Heart left ventricle (tissue), 16 donors: ENCODE data around the gene GNAI2. TPM values are rescaled to one million over a fixed set of nuclear protein-coding genes. Genes with fewer than 3 reads are reported as not detected.

ENCODE experiments used
- ATAC-seq, 4 donors: fragments of 200-7000 bp; cut with Tn5 transposase; one replicate each; pipeline ENCODE4 v1.9.1; 2020 to 2022; ENCODE audit warnings: moderate library complexity in 4 of 4, mild to moderate bottlenecking in 3 of 4, moderate number of reproducible peaks in 1 of 4
- DNase-seq, 5 donors: peaks; one replicate each; pipeline ENCODE4 v3.0.0-alpha.2; 2020
- H3K27ac ChIP-seq, 12 donors: fragments of 200-600 bp; sonication (generic) in 4 of 12; one replicate each; pipeline versions ENCODE4 v1.5.0 to v1.8.0; 2016 to 2022; ENCODE audit warnings: mild to moderate bottlenecking in 2 of 12
- H3K27me3 ChIP-seq, 9 donors: fragments of 200-600 bp; sonication (generic) in 2 of 9; one replicate each; pipeline versions ENCODE4 v1.5.1 to v1.8.0; 2016 to 2022; ENCODE audit warnings: mild to moderate bottlenecking in 3 of 9
- H3K36me3 ChIP-seq, 9 donors: fragments of 200-600 bp; sonication (generic) in 2 of 9; one replicate each; pipeline versions ENCODE4 v1.5.0 to v1.8.0; 2018 to 2022; ENCODE audit warnings: mild to moderate bottlenecking in 2 of 9
- H3K4me1 ChIP-seq, 12 donors: fragments of 200-600 bp; sonication (generic) in 4 of 12; one replicate each; pipeline versions ENCODE4 v1.5.0 to v1.8.0; 2016 to 2022; ENCODE audit warnings: mild to moderate bottlenecking in 3 of 12
- H3K4me3 ChIP-seq, 12 donors: fragments of 200-600 bp; sonication (generic) in 4 of 12; one replicate each; pipeline versions ENCODE4 v1.5.0 to v1.8.0; 2017 to 2022; ENCODE audit warnings: mild to moderate bottlenecking in 9 of 12, moderate library complexity in 4 of 12
- H3K9me3 ChIP-seq, 12 donors: fragments of 200-600 bp; sonication (generic) in 4 of 12; one replicate each; pipeline versions ENCODE4 v1.5.0 to v1.8.0; 2016 to 2022; ENCODE audit warnings: mild to moderate bottlenecking in 1 of 12
- CTCF ChIP-seq, 12 donors: fragments of 200-600 bp; sonication (generic) in 4 of 12; IDR thresholded peaks; one replicate each; pipeline versions ENCODE4 v1.5.0 to v1.8.0; 2018 to 2022; ENCODE audit warnings: antibody characterized with exemption in 12 of 12, mild to moderate bottlenecking in 5 of 12
- POLR2A ChIP-seq, 2 donors: fragments of 450-650 bp; IDR thresholded peaks; one replicate each; pipeline ENCODE4 v1.6.1; 2017; ENCODE audit warnings: antibody characterized with exemption in 2 of 2, mild to moderate bottlenecking in 2 of 2, moderate library complexity in 2 of 2
- WGBS, 4 donors: extraction: QIAGEN DNeasy Blood & Tissue Kit in 2 of 4; methylation state at CpG; one replicate each; pipeline versions ENCODE4 v1.1.5 to v1.1.7; 2013 to 2018; 5-methylcytosine and 5-hydroxymethylcytosine counted together
- intact Hi-C, 10 donors: fragments of 100-400 bp; cut with DNase I; formaldehyde crosslinking; loops; one replicate each; pipeline versions ENCODE4 v1.11.1 to v1.14.2; 2022
- polyA plus RNA-seq, 2 donors: library from polyadenylated mRNA; stranded (reverse); fragments of 200-250 nt; gene quantifications; one replicate each; pipeline ENCODE4 v1.2.3, GENCODE V29; 2013
- total RNA-seq, 9 donors: library from RNA; depleted of rRNA in 2 of 9; stranded (reverse); fragments of >200 nt in 2 of 9; fragmentation: NEBNext Ultra II Directional in 3 of 9; extraction: Animal tissue kit (Norgen Biotek cat#: 25700) in 3 of 9; gene quantifications; one replicate each; pipeline versions ENCODE4 v1.1.0 to v1.2.4, GENCODE V29; 2016 to 2023
- donor health status: ischemic (EF 13 %, LVEDD 7.1; RV severe dilation, severe dysfunction).
- donor health status: healthy with polysubstance abuse.
- donor health status: DM: no; HTN: yes; CAD: no.
- donor health status: DM: no; HTN: no; CAD: no.
- donor health status: ischemic (EF 25% LVEDD 6.9; RV normal size, moderate dysfunction).
- donor health status: ischemic (EF 25% LVEDD 5.7; RV mildly dilated, moderate dysfunction).
- donor health status: healthy.
- donor health status: DM: yes; HTN: yes; CAD: no.
- donor health status: ischemic (EF 35%, LVEDD 5.7; RV mildly dilated, moderate dysfunction).
- donor health status: nonischemic (EF 11% LVEDD 7.7; RV severe dilation, severe dysfunction).
- donor health status: DM: yes; HTN: yes; CAD: no.
- donor health status: PGD.
- donor health status: ischemic (EF 29% LVEDD 5.4; RV normal size, mild dysfunction).
- donor health status: nonischemic (EF 23%, LVEDD 6.1; RV moderate dilation, normal function).

The GNAI2 gene
- total and polyA plus RNA-seq, 11 donors, result 93.2 to 365 (median 140) TPM

GRCh38 chr3:50299638-50299928 is 63.6 kb downstream of the GNAI2 start:
- intact Hi-C loops, result loop anchor here in 1 of 10 donors (10.0 kb wide), 1 partner anchor 365 kb away; no protein-coding TSS in a partner anchor

GRCh38 chr3:50299929-50300680 is 64.1 kb downstream of the GNAI2 start:
- 47 to 50% (median 50%) methylated on average over 12 of the region's 12 CpGs for WGBS, 4 donors
- peaks cover 0 to 15% (median 0%) of the 10 kb centered on the region in 9 donors for H3K36me3 ChIP-seq
- peak overlapping the region; percentile 75 to 97 (median 94) for H3K27ac ChIP-seq
- intact Hi-C loops, result loop anchor here in 3 of 10 donors (1.0 to 10.0 kb wide), 3 partner anchors 22 to 365 kb away; partner anchors contain the start of gene HYAL2 (in 1 of the 3)
- peak overlapping the region in 11 of 12 donors; percentile 27 to 81 (median 61) for H3K4me3 ChIP-seq
- H3K9me3 ChIP-seq, result no peaks in the 10 kb centered on the region
- DNase-seq, result peak in 3 of 5 donors; percentile 31 to 68 (median 60)
- ATAC-seq, result no peak
- TF ChIP-seq CTCF (IDR thresholded peaks at IDR 0.05) (no peak), POLR2A (IDR thresholded peaks at IDR 0.05) (no peak)
- H3K4me1 ChIP-seq, result peaks cover 11 to 58% (median 43%) of the 10 kb centered on the region in 12 donors
- H3K27me3 ChIP-seq, result no peaks in the 10 kb centered on the region

More at GRCh38 chr3:50299638-50299928, 63.6 kb downstream of the GNAI2 start:
- Histone ChIP-seq H3K4me3 (peak overlapping the region in 11 of 12 donors; percentile 27 to 81 (median 61)), H3K9me3 (no peaks in the 10 kb centered on the region), H3K4me1 (peaks cover 11 to 58% (median 43%) of the 10 kb centered on the region in 12 donors), H3K27ac (peak overlapping the region; percentile 75 to 97 (median 94)), H3K27me3 (no peaks in the 10 kb centered on the region), H3K36me3 (peaks cover 0 to 15% (median 0%) of the 10 kb centered on the region in 9 donors)
- 0 to 1% (median 1%) methylated on average over 12 of the region's 12 CpGs for WGBS, 4 donors
- ATAC-seq (no peak), DNase-seq (no peak)
- TF ChIP-seq POLR2A (IDR thresholded peaks at IDR 0.05), result no peak
- TF ChIP-seq CTCF (IDR thresholded peaks at IDR 0.05), result no peak

- no peak for ATAC-seq
- DNase-seq, result no peak
- Histone ChIP-seq H3K9me3 (no peaks in the 10 kb centered on the region), H3K4me1 (peaks cover 11 to 58% (median 43%) of the 10 kb centered on the region in 12 donors), H3K4me3 (peak overlapping the region in 9 of 12 donors; percentile 56 to 81 (median 69)), H3K27me3 (no peaks in the 10 kb centered on the region), H3K27ac (peak overlapping the region; percentile 75 to 97 (median 94)), H3K36me3 (peaks cover 0 to 15% (median 0%) of the 10 kb centered on the region in 9 donors)
- 79 to 90% (median 81%) methylated on average over 6 of the region's 6 CpGs for WGBS, 4 donors
- intact Hi-C loops, result loop anchor here in 2 of 10 donors (1.0 to 5.0 kb wide), 2 partner anchors 22 to 48 kb away; partner anchors contain the start of gene HYAL2 (in 1 of the 2)
- TF ChIP-seq POLR2A (IDR thresholded peaks at IDR 0.05) (no peak), CTCF (IDR thresholded peaks at IDR 0.05) (no peak)
Observed at GRCh38 chr3:50300681-50301254, 64.8 kb downstream of the GNAI2 start.
